22Rv1 (cell line): ENCODE data around the gene PLB1.

ENCODE experiments used
- H3K27ac ChIP-seq: fragments of 450-650 bp; 2 replicates; pipeline ENCODE4 v1.5.1; 2017
- ZFX ChIP-seq: fragments of 450-650 bp; IDR thresholded peaks from 2 replicates; pipeline ENCODE4 v1.6.1; 2017; ENCODE audit warnings: antibody characterized with exemption, borderline replicate concordance
- TF ChIP-seq, protein P1 (sequence below): fragments of 450-650 bp; IDR thresholded peaks from 2 replicates; pipeline ENCODE4 v1.5.1; 2017; ENCODE audit warnings: mild to moderate bottlenecking

The PLB1 gene

DNA sequence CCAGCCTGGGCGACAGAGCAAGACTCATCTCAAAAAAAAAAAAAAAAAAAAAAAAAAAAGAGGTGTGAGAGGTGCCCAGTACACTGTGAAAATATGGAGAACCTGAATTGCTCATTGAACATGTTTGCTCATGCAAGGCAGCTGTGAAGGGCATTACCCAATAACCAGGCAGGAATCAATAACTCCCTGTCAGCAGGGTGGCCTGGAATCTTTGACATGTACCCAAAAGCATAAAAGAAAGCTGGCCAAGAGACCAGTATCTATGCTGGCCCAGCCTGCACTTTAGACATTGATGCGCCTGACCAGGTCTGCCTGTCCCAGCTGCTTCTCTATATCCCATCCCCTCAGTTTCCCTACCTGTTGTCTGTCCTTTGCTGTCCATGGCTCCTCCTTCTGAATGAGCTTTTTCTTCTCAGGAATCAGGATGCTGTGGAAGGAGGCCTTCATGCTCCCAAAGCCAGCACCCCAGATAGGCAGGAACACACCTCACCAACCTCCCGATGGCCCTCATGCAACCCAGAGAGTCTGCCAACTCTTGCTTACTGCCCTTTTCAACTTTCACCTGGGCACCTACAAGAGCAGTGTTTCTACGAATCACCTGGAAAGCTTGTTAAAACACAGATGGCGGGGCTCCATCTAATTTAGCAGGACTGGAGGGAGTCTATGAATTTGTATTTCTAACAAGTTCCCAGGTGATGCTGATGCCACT, 172.4 kb downstream of the PLB1 start:
- TF ChIP-seq, protein P1, sequence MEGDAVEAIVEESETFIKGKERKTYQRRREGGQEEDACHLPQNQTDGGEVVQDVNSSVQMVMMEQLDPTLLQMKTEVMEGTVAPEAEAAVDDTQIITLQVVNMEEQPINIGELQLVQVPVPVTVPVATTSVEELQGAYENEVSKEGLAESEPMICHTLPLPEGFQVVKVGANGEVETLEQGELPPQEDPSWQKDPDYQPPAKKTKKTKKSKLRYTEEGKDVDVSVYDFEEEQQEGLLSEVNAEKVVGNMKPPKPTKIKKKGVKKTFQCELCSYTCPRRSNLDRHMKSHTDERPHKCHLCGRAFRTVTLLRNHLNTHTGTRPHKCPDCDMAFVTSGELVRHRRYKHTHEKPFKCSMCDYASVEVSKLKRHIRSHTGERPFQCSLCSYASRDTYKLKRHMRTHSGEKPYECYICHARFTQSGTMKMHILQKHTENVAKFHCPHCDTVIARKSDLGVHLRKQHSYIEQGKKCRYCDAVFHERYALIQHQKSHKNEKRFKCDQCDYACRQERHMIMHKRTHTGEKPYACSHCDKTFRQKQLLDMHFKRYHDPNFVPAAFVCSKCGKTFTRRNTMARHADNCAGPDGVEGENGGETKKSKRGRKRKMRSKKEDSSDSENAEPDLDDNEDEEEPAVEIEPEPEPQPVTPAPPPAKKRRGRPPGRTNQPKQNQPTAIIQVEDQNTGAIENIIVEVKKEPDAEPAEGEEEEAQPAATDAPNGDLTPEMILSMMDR = no peak
- no peak for TF ChIP-seq ZFX
- H3K27ac ChIP-seq = no peak overlapping the region

DNA sequence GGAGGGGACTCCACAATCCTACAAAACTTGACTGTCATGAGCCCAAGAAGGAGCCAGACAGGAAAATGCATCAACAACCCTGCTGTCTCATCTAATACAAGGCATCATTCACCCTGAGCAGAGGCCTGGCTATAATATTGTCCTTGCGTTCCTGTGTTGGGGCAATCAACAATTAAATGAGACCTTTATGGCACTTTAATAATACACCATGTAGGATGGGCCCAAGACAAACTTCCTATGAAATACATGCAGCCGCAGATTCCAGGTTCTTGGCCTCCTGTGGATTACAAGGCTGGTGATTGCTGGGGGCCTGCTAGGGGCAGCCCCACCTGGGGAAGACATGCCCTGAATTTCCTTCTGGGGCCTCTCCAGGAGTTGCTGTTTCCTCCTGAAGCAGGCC, 173.0 kb downstream of the PLB1 start:
- no peak overlapping the region for H3K27ac ChIP-seq
- TF ChIP-seq, protein P1 = no peak
- TF ChIP-seq ZFX = no peak

DNA sequence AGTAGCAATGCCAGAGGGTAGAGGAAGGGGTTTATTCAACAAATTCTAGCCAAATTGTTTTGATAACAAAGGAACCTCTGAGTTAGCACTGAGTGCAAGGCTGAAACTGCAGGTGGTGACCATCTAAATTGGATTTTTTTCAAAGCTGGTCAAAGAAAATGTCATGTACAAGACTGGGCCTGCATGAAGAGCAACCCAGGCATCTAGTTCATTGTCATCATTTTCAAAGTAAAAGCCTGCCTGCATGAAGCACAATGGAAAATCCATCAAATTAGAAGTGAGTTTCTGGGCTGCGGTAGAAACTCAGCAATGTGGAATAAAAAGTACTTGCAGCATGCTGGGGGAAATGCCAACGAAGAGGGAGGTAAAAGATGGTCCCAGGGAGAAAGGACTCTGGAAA, 175.0 kb downstream of the PLB1 start:
- no peak overlapping the region for H3K27ac ChIP-seq
- TF ChIP-seq ZFX = no peak
- TF ChIP-seq, protein P1 = no peak

DNA sequence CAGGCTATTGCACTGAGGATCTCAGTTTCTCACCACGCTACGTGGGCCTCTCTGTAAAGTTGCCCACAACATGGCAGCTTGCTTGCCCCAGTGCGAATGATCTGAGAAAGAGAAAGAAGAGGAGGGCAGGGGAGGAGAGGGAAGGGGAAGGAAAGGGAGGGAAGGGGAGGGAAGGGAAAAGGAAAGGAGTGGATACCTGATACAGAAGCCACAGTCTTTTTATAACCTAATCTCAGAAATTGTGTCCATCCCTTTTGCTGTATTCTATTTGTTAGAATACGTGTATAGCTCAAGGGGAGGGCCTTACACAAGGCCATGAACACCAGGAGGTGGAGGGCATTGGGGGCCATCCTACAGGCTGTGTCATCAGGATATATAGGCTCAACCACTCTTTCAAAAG, 177.5 kb downstream of the PLB1 start:
- no peak overlapping the region for H3K27ac ChIP-seq
- no peak for TF ChIP-seq ZFX
- TF ChIP-seq, protein P1 = no peak

DNA sequence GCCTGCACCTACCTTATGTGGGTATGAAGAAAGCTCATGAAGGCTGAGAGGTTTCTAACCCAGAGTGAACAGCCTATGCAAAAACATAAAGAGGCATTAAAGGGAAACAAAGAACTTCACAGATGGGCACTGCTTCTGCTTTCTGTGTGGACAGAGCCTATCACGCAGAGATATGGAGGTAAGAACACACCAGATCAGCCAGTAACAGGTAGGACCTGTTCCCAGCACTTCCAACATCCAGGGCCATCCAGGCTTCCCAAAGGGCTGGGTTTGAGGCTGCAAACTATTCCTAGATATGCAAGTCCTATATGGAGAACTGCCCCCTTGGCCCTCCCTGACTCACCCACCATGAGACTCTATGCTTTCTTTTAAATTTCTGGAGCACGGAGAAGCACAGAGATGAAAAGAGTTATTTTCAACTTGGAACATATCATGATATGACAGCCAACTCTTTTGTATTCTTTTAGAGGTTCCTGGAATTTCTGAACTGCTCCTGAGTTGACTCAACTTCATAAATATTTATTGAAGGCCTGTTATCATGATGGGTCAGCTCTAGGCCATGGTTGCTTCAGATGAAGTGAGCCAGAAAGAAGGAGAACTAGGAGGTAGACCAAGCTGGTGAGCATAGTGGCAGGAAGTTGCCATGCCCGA, 178.3 kb downstream of the PLB1 start:
- no peak for TF ChIP-seq ZFX
- TF ChIP-seq, protein P1 = no peak
- no peak overlapping the region for H3K27ac ChIP-seq

DNA sequence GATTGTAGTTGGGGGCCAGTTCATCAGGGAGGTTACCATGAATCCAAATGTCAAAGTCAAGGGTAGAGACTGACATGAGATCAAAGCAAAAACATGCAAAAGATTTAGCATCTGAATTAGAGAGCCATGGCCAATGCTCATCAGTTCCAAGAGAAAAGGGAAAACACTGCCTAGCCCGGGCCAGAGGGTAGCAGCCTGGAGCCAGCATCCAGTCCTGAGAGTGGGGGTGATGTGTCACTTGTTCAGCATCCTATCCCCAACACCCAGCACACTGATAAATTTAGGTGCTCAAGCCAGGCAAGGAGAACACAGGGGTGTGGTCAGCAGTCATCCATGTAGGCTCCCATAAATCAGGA, 178.8 kb downstream of the PLB1 start:
- no peak overlapping the region for H3K27ac ChIP-seq
- TF ChIP-seq, protein P1 = no peak
- no peak for TF ChIP-seq ZFX

DNA sequence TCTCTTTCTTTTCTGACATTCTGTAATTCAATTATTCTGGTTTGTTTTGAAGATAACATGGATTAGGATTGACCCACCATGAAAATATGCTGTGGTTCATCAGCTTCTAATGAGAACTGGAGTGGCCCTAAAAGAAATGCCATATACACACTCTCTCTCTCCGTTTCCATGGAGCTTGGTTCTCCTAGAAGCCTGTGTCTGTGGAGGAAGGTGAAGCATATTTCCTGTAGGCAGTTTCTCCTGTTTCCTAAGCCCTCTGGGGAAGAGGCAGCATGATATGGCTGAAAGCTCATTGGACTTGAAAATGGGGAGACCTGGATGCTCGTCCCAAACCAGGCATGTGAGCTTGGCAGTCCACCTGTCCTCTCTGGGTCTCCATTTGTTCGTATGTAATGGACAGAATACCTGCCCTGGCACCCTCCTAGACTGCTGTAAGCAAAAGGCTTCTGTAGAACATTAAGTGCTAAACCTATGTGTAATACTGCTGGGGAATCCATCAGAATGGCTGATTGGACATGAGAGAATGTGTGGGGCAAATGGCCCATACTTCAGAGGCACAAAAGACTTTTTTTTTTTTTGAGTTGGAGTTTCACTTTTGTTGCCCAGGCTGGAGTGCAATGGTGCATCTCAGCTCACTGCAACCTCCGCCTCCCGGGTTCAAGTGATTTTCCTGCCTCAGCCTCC, 180.4 kb downstream of the PLB1 start:
- H3K27ac ChIP-seq = no peak overlapping the region
- TF ChIP-seq, protein P1 = no peak
- TF ChIP-seq ZFX = no peak
